GM23248 (cell line): ENCODE data around the gene GNPTG. TPM values are rescaled to one million over a fixed set of nuclear protein-coding genes. Genes with fewer than 3 reads are reported as not detected.

Experiments
- DNase-seq: peaks from one replicate; pipeline ENCODE4 v3.0.0-alpha.2; 2015
- H2AFZ ChIP-seq: fragments of 200-600 bp; sonication (generic); 2 replicates; pipeline ENCODE4 v1.6.1; 2016; ENCODE audit warnings: antibody characterized with exemption
- H3F3A ChIP-seq: fragments of 200-600 bp; sonication (generic); 2 replicates; pipeline ENCODE4 v1.6.1; 2016; ENCODE audit warnings: mild to moderate bottlenecking, antibody characterized with exemption, mixed run types; ENCODE audit not compliant: insufficient read depth
- H3K27ac ChIP-seq: fragments of 200-600 bp; sonication (generic); 2 replicates; pipeline ENCODE4 v1.5.1; 2016; ENCODE audit warnings: mild to moderate bottlenecking
- H3K27me3 ChIP-seq: fragments of 200-600 bp; sonication (generic); replicated peaks from 2 replicates; pipeline ENCODE4 v1.6.1; 2016; ENCODE audit warnings: mild to moderate bottlenecking; ENCODE audit not compliant: insufficient read depth
- H3K36me3 ChIP-seq: fragments of 200-600 bp; sonication (generic); 2 replicates; pipeline ENCODE4 v1.6.1; 2016; ENCODE audit warnings: low read depth, mild to moderate bottlenecking
- H3K4me1 ChIP-seq: fragments of 200-600 bp; sonication (generic); 2 replicates; pipeline ENCODE4 v1.6.1; 2016; ENCODE audit warnings: mild to moderate bottlenecking; ENCODE audit not compliant: insufficient read depth
- H3K4me2 ChIP-seq: fragments of 200-600 bp; sonication (generic); one replicate; pipeline ENCODE4 v1.6.1; 2016; ENCODE audit warnings: mild to moderate bottlenecking; ENCODE audit not compliant: unreplicated experiment
- H3K4me3 ChIP-seq: fragments of 200-600 bp; sonication (generic); 2 replicates; pipeline ENCODE4 v1.5.1; 2016; ENCODE audit warnings: mild to moderate bottlenecking
- H3K79me2 ChIP-seq: fragments of 200-600 bp; sonication (generic); 2 replicates; pipeline ENCODE4 v1.6.1; 2016; ENCODE audit warnings: mild to moderate bottlenecking; ENCODE audit not compliant: insufficient read depth
- H3K9ac ChIP-seq: fragments of 200-600 bp; sonication (generic); 2 replicates; pipeline ENCODE4 v1.6.1; 2016; ENCODE audit warnings: mild to moderate bottlenecking
- H3K9me2 ChIP-seq: fragments of 200-600 bp; sonication (generic); 2 replicates; pipeline ENCODE4 v1.6.1; 2016; ENCODE audit warnings: mixed run types, mild to moderate bottlenecking, moderate library complexity; ENCODE audit not compliant: insufficient read depth
- H3K9me3 ChIP-seq: fragments of 200-600 bp; sonication (generic); one replicate; pipeline ENCODE4 v1.6.1; 2017; ENCODE audit warnings: low read depth
- H4K20me1 ChIP-seq: fragments of 200-600 bp; sonication (generic); 2 replicates; pipeline ENCODE4 v1.6.0; 2016; ENCODE audit not compliant: insufficient read depth
- EZH2 ChIP-seq: fragments of 200-600 bp; sonication (generic); IDR thresholded peaks from 2 replicates; pipeline ENCODE4 v1.6.1; 2018; ENCODE audit warnings: antibody characterized with exemption, mild to moderate bottlenecking; ENCODE audit not compliant: insufficient read depth, poor library complexity, severe bottlenecking
- EZH2phosphoT487 ChIP-seq: fragments of 200-600 bp; sonication (generic); IDR thresholded peaks from 2 replicates; pipeline ENCODE4 v1.6.1; 2018; ENCODE audit warnings: antibody characterized with exemption, moderate library complexity, mild to moderate bottlenecking, low read depth; ENCODE audit not compliant: insufficient read depth
- WGBS, 2 experiments: methylation state at CpG; one replicate each; pipeline ENCODE4 v1.1.6; 2015 to 2017; ENCODE audit warnings: low lambda C conversion rate in 2 of 2, low coverage in 1 of 2; ENCODE audit errors: missing lambda C conversion rate in 2 of 2; 5-methylcytosine and 5-hydroxymethylcytosine counted together
- in situ Hi-C: fragments of 300-500 bp; cut with MboI; formaldehyde crosslinking; loops from 2 replicates; pipeline ENCODE4 v1.15.0; 2020
- polyA plus RNA-seq: library from polyadenylated mRNA; unstranded; fragments of >200 nt; fragmentation: Nextera tagmentation; extraction: Ambion mirVana; gene quantifications from 2 replicates; pipeline ENCODE4 v1.2.1, GENCODE V29; 2016
- total RNA-seq: library from RNA; depleted of rRNA; stranded (reverse); fragments of >200 nt; shearing (Covaris generic); gene quantifications from 2 replicates; pipeline ENCODE4 v1.2.3, GENCODE V29; 2014

Gene GNPTG
- total and polyA plus RNA-seq, 2 experiments from 2014 or later = 85.8 to 99.9 TPM

DNA sequence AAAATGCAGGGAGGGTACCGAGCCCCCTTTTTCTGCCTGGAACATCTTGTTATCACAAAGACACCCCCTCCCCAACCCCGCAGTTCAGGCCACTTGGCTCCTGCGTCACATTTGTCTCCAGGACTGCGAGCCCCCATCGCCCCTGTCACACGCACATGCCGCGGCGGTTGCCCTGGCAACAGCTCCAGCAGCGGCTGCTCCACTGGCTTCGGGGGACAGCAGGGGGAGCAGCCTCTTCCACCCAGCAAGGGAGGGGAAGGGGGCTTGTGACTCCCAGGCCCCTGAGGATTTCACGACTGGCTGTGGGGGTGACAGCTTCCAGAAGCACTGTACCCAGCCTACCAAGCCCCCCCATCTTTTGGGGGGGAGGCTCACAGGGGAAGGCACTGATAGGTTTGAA lies 15.7 kb upstream of the GNPTG start:
- Histone ChIP-seq H3K9me2 (no peaks in the 10 kb centered on the region), H3K27ac (no peak overlapping the region), H3K79me2 (no peaks in the 10 kb centered on the region), H4K20me1 (no peaks in the 10 kb centered on the region), H3F3A (no peaks in the 10 kb centered on the region), H3K4me3 (no peak overlapping the region), H3K4me1 (no peaks in the 10 kb centered on the region), H2AFZ (no peak overlapping the region), H3K9ac (no peak overlapping the region), H3K36me3 (no peaks in the 10 kb centered on the region), H3K4me2 (no peak overlapping the region), H3K9me3 (no peaks in the 10 kb centered on the region), H3K27me3 (peaks cover 36% of the 10 kb centered on the region)
- no peak for DNase-seq
- TF ChIP-seq EZH2 (no peak), EZH2phosphoT487 (no peak)
- 1 to 5% methylated on average over 12 of the region's 12 CpGs for WGBS, 2 experiments
- in situ Hi-C loops = no loop called here

DNA sequence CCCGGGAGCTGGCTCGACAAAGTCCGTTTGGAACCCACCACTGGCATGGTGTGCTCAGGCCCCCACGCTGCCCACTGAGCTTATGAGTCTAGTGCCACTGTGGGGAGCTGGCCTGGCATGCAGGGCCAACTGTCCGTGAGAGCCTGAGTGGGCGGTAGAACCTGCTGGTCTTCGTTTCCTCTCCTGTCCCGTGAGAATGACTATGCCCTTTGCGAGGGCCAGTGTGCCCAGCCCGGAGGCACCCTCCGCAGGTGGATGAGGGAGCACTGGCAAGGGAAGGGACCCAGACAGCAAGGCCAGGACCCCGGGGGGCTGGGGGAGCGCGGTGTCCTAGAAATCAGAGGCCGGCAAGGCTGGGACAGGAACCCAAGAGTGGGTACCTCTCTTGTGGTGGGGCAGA lies 15.1 kb upstream of the GNPTG start:
- H3K9me3 ChIP-seq = no peaks in the 10 kb centered on the region
- DNase-seq = no peak
- H3K4me3 ChIP-seq = no peak overlapping the region
- in situ Hi-C loops = no loop called here
- H3F3A ChIP-seq = no peaks in the 10 kb centered on the region
- no peak overlapping the region for H2AFZ ChIP-seq
- no peaks in the 10 kb centered on the region for H3K9me2 ChIP-seq
- no peak for TF ChIP-seq EZH2
- no peak for TF ChIP-seq EZH2phosphoT487
- H3K4me2 ChIP-seq = no peak overlapping the region
- no peak overlapping the region for H3K27ac ChIP-seq
- H4K20me1 ChIP-seq = no peaks in the 10 kb centered on the region
- no peaks in the 10 kb centered on the region for H3K4me1 ChIP-seq
- H3K79me2 ChIP-seq = no peaks in the 10 kb centered on the region
- H3K36me3 ChIP-seq = no peaks in the 10 kb centered on the region
- WGBS, 2 experiments = 55 to 60% methylated on average over 15 of the region's 15 CpGs
- H3K27me3 ChIP-seq = peaks cover 36% of the 10 kb centered on the region
- H3K9ac ChIP-seq = no peak overlapping the region

DNA sequence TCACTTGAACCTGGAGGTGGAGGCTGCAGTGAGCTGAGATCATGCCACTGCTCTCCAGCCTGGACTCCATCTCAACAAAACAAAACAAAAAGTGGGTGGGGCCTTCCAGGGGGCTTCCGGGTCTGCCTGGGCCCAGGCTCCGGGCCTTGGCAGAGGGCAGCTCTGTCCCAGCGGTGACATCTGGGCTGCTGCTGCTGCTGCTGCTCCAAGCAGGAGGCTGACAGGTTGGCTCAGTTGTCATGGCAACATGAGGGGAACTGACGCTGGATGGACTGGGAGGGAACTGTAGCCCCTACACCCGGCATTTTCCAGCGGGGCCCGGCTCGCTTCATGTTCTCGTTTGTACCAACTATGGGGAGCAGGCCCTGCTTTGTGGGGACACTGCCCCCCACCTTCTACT lies 14.2 kb upstream of the GNPTG start:
- Histone ChIP-seq H2AFZ (no peak overlapping the region), H3K36me3 (no peaks in the 10 kb centered on the region), H3K9me2 (no peaks in the 10 kb centered on the region), H3K4me3 (no peak overlapping the region), H3K9ac (no peak overlapping the region), H3K27ac (no peak overlapping the region), H3F3A (no peaks in the 10 kb centered on the region), H3K9me3 (no peaks in the 10 kb centered on the region), H3K4me2 (no peak overlapping the region), H4K20me1 (no peaks in the 10 kb centered on the region), H3K79me2 (no peaks in the 10 kb centered on the region), H3K27me3 (peaks cover 28% of the 10 kb centered on the region), H3K4me1 (no peaks in the 10 kb centered on the region)
- TF ChIP-seq EZH2 = no peak
- no peak for TF ChIP-seq EZH2phosphoT487
- no peak for DNase-seq
- in situ Hi-C loops = no loop called here
- 16 to 19% methylated on average over 9 of the region's 9 CpGs for WGBS, 2 experiments

DNA sequence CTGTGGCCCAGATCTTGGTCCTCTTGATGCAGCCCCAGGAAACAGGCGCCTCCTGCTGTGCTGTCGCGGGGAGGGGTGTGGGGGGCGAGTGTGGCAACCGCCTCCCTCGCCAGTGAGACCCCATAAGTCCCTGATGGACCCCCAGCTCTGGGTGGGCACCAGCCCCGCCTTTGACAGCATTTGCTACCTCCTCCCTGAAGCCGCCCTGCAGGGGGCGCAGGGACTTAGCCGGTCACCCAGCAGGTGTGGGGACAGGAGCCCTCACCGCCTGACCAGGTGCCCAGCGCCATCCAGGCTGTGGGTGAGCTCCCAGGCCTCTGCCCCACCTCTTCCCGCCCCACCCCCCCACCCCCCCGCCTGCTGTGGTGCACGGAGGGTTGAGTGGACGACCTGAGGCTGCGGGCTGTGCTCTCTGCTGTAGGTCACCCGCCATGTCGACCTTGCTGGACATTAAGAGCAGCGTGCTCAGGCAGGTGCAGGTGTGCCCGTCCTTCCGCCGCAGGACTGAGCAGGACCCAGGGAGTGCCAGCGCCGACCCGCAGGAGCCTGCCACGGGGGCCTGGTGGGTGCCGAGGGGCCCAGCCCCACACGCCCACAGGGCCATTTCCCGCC lies 13.5 kb upstream of the GNPTG start:
- WGBS, 2 experiments = 65 to 71% methylated on average over 18 to 28 of the region's 30 CpGs
- H3F3A ChIP-seq = no peaks in the 10 kb centered on the region
- in situ Hi-C loops = no loop called here
- H4K20me1 ChIP-seq = no peaks in the 10 kb centered on the region
- H3K4me1 ChIP-seq = no peaks in the 10 kb centered on the region
- H3K9me2 ChIP-seq = no peaks in the 10 kb centered on the region
- H3K9ac ChIP-seq = no peak overlapping the region
- H3K27me3 ChIP-seq = peaks cover 21% of the 10 kb centered on the region
- no peak overlapping the region for H2AFZ ChIP-seq
- no peak for TF ChIP-seq EZH2phosphoT487
- TF ChIP-seq EZH2 = no peak
- no peaks in the 10 kb centered on the region for H3K9me3 ChIP-seq
- no peak overlapping the region for H3K27ac ChIP-seq
- no peak overlapping the region for H3K4me3 ChIP-seq
- H3K4me2 ChIP-seq = no peak overlapping the region
- H3K36me3 ChIP-seq = no peaks in the 10 kb centered on the region
- no peak for DNase-seq
- H3K79me2 ChIP-seq = no peaks in the 10 kb centered on the region
